OCI-LY7 (cell line): ENCODE data around the gene LRRC7.

Experiments used
- EZH2phosphoT487 ChIP-seq: fragments of 200-600 bp; sonication (generic); IDR thresholded peaks from 2 replicates; pipeline ENCODE4 v1.6.1; 2018; ENCODE audit warnings: low read depth, borderline replicate concordance, mild to moderate bottlenecking, mixed run types, antibody characterized with exemption, low read length, moderate library complexity, mixed read lengths
- TF ChIP-seq, protein P1 (sequence below): fragments of 200-600 bp; sonication (generic); conservative IDR thresholded peaks from 2 replicates; pipeline ENCODE4 v1.5.1; 2014; ENCODE audit warnings: mild to moderate bottlenecking, antibody characterized with exemption, low read length, moderate library complexity, mixed read lengths

DNA sequence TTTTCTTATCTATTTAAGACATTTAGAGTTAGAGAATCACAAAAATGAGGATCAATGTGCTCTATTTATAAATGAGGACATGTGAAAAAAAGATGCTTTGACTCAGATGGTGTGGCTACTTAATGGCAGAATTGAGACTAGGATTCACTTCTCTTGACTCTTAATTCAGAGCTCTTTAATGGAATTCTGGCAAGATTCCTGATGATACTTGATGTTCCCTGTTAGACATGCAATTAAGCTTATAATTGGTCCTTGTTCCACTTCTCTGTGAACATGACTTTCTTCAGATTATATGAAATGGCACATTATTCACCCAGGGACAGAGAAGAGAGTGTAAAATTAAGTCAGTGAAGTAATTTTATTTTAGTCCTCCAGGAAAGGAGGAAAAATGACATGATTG, 165.3 kb downstream of the LRRC7 start:
- TF ChIP-seq, protein P1, sequence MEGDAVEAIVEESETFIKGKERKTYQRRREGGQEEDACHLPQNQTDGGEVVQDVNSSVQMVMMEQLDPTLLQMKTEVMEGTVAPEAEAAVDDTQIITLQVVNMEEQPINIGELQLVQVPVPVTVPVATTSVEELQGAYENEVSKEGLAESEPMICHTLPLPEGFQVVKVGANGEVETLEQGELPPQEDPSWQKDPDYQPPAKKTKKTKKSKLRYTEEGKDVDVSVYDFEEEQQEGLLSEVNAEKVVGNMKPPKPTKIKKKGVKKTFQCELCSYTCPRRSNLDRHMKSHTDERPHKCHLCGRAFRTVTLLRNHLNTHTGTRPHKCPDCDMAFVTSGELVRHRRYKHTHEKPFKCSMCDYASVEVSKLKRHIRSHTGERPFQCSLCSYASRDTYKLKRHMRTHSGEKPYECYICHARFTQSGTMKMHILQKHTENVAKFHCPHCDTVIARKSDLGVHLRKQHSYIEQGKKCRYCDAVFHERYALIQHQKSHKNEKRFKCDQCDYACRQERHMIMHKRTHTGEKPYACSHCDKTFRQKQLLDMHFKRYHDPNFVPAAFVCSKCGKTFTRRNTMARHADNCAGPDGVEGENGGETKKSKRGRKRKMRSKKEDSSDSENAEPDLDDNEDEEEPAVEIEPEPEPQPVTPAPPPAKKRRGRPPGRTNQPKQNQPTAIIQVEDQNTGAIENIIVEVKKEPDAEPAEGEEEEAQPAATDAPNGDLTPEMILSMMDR, result no peak
- no peak for TF ChIP-seq EZH2phosphoT487
